HG03575 (cell line): Measurements from ENCODE around the gene RERE.
"Not testable (repeated sequence)": the region's sequence is repeated elsewhere in the genome, so short reads cannot be mapped to it uniquely, and the experiment has no call there.

Experiments used
- ATAC-seq: cut with Tn5 transposase; IDR thresholded peaks from one replicate; pipeline ENCODE4 v1.9.1; 2021; ENCODE audit not compliant: unreplicated experiment, insufficient number of reproducible peaks, low FRiP score; ENCODE audit errors: extremely low read depth

RERE gene

DNA sequence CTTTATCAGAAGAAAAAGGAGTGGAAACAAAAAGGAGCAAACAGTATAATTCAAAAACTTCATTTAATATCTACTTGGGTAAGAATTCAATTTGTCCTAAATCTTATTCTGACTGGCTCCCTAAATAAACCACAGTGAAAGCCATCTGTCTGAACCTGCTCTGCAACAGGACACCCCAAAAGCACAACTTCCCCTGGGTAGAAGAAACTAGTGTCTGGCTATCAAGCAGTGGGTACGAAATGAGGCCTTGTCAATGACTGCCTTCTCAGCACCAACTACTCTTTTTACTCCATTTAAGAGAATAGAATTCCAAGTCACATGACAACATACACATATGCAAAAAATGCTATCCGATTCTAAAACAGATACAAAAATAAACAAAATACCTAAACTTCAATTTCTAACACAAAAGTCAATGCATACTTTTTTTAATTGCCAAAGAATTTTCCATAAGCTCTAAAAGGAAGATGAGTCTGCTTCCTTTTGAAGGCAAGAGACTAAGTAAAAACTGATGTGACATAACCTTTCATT lies 292.7 kb downstream of the RERE start:
- no peak for ATAC-seq

DNA sequence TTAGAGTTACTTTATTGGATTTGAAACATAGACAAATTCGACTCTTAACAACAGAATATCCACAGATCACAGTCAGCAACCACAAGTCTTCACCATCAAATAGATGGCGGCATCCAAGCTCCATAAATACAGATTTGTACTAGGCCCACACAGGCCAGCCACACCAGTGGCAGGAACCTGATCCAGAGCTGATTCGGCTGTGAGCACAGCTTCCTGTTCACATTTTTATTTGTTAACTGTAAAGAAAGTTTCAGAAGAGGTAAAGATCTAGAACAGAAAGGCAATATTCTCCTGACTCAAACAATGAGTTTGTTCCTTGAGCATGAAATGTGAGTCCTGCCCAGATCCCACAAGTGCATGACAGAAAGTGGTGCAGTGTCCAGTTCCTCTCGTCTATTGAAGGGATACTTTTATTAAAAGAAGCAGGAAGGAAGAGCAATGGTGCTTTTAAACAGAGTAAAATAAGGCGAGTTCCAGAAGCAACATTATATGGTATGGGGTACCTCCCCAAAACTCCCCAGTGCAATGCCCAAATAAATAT lies 293.7 kb downstream of the RERE start:
- ATAC-seq, result no peak

GRCh38 chr1:8520483-8520966 lies 296.9 kb downstream of the RERE start:
- ATAC-seq, result no peak

DNA sequence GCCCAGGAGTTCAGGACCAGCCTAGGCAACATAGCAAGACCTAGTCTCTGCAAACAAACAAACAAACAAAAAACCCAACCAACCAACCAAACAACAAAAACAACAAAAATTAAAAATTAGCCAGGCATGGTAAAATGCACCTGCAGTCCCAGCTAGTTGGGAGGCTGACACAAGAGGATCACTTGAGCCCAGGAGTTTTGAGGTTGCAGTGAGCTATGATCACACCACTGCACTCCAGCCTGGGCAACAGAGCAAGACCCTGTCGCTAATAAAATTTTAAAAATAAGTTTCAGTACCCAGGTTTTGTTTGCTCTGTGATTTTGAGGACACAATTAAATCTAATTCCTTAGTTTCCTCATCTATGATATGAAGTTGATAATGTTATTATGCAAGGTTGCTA lies 298.3 kb downstream of the RERE start:
- no peak for ATAC-seq

GRCh38 chr1:8518490-8518801 lies 299.0 kb downstream of the RERE start:
- no peak for ATAC-seq

DNA sequence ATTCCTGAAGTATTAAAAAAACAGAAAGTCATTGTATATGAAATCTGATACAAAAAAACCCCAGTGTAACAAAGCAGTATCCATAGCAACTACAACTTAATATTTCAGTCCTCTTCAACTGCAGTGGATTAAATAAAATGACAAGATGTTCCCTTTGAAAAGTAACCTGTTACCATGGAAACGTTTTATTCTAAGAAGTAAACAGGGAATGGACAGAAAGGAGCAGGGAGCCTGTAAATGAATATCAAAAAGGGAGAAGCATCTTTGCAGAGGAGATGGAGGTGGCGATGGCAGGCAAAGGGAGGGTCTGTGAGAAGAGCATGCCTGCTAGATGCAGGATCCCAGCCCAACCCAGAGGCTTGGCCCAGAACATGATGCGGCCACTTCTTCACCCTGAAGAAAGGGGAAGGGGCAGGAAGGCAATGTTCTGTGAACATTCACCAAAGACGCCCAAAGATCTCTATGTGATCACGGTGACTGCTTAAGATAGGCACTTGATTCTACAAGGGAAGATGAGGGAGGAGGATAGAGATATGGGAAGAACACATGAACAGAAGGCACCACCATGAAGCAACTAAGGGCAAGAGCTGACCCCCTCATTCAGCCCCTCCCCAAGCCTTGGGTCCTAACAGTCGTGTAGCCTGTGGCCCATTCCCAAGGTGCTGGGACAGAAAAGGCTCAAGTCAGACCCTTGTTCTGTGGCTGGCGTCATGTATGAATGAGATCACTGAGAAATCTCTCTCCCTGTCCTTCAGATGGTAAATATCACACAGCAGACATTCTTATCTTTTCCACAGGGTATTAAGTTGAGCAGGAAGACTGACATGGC lies 299.6 kb downstream of the RERE start:
- no peak for ATAC-seq

GRCh38 chr1:8516793-8517556 lies 300.5 kb downstream of the RERE start:
- ATAC-seq, result no peak

- no peak for ATAC-seq
Measured at GRCh38 chr1:8516278-8516777, 301.1 kb downstream of the RERE start.

DNA sequence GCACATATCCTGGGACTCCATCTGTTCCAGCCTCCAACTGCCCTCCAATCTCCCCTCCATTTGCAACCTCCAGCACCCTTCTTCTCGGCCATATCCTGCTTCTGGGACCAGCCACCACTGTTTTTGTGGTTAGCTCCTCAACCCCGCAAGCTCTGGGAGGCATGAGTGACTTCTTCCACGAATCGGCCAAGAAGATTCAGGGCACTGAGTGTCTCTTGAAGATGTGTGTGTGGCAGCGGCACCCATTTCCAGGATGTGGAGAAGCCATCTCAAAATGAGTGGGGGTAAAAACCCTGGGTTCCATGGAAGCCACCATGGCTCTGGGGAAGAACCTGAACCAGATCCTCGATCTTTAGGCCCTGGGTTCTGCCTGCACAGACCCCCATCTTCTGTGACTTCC lies 304.9 kb downstream of the RERE start:
- no peak for ATAC-seq

DNA sequence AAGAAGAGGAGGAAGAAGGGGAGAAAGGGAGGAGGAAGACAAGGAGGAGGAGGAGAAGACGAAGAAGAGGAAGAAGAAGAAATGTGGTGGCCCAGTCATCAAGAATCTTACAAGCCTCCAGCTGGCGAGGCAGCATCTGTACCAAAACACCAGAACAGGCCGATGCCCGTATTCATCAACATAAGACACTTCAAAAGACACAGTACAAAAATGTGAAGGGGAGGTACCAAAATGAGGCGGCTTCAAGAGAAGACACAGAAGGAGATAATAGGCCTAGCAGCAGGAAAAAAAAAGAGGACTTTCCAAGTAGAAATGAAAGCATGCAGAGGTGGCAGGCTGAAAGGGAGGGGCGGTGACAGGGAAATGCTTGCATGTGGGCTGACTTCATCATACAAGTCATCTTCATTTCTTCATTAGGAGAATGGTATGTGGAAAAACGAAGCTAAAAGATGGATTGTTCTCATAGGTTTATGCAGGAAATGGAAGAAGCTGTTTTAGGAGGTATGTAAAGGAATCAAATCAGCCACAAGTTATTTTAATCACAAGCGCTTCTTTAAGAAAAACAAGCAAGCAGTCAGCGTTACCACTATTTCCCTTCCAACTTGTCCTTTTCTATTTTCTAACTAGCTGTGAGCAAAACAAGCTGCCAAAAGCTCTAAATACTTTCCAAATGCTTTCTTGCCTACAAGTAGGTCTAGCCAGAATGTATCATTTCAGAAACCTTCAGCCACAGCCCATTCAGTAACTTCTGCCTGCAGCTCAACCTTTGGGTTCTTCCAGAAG lies 307.2 kb downstream of the RERE start:
- ATAC-seq, result no peak

GRCh38 chr1:8509579-8509978 lies 307.9 kb downstream of the RERE start:
- ATAC-seq, result no peak

GRCh38 chr1:8506995-8507615 lies 310.3 kb downstream of the RERE start:
- ATAC-seq, result no peak

- ATAC-seq, result no peak
Measured at GRCh38 chr1:8506456-8506855, 311.0 kb downstream of the RERE start.

DNA sequence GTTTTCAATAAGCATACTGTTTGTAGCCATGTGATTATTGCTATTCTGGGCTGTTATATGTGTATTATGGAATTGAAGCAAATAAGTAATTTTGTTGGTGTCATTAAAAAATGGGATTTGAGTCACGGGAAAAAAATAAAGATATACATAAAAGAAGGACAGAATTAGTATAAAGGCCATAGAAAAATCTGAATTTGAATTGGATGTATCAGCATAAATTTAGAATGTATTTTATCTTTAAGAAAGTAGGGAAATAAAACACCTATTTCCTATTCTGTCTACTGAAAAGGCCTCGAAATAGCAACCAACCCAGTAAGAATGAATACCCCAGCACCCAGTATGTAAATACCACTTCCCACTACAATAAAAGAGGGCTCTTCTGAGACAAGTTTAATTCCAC lies 313.6 kb downstream of the RERE start:
- ATAC-seq, result no peak

GRCh38 chr1:8502949-8503348 lies 314.5 kb downstream of the RERE start:
- ATAC-seq, result not testable (repeated sequence)

DNA sequence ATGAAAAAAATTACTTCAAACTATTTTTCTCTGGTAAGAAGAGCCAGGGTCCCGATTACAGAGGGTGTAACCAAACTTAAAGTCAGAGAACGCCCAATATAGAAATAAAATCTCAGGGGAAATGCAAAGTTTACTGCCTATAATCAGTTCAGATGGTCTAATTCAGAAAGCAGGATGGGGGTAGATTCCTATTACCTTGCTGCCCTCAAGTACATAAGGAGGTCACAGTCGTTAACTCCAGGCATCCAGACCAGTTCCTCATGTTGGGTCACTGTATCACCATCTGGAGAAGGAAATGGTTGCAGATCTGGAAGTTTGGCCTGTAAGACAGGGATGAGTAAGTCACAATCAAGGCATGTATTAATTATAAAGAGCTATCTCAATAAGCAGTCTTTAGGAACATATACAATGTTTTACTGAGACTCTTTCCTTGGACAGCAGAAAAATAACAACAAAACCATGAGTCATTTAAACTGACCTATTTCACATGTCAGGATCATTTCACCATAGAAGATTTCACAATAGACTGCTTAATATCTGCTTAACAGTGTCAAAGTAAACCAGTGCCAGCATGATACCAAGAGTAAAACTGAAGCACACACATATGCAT lies 320.1 kb downstream of the RERE start:
- no peak for ATAC-seq

- no peak for ATAC-seq
Measured at GRCh38 chr1:8496473-8496872, 321.0 kb downstream of the RERE start.

DNA sequence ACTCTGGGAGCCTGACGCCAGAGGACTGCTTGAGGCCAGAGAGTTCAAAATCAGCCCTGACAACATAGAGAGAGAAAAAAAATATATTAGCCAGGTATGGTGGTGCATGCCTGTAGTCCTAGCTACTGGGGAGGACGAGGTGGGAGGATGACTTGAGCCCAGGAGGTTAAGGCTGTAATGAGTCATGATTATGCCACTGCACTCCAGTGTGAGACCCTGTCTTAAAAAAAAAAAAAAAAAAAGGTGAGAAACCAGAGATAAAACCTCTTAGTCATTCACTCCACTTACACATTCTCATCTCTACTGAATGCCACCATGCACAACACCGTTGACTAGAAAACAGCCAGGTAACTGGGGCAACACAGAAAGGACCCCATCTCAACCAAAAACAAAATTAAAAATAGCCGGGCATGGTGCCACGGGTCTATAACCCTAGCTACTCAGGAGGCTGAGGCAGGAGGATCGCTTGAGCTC lies 321.5 kb downstream of the RERE start:
- ATAC-seq, result no peak
